ENCODE data around the gene TENM4.
A peak's percentile ranks its signal among the peaks of the same experiment; 100 is the strongest.

The TENM4 gene

GRCh38 chr11:79447038-79447786 is 6.4 kb upstream of the TENM4 start:
- H3K4me3 ChIP-seq (ENCODE audit: low read depth, low read length): no peak overlapping the region
- ChIA-PET POLR2A (no interaction called here), CTCF (interaction anchor here (1.1 to 2.0 kb wide), 2 partner anchors 8 to 47 kb away, joined by 3 to 5 read pairs; no protein-coding TSS in a partner anchor)
- TF ChIP-seq, protein P1, sequence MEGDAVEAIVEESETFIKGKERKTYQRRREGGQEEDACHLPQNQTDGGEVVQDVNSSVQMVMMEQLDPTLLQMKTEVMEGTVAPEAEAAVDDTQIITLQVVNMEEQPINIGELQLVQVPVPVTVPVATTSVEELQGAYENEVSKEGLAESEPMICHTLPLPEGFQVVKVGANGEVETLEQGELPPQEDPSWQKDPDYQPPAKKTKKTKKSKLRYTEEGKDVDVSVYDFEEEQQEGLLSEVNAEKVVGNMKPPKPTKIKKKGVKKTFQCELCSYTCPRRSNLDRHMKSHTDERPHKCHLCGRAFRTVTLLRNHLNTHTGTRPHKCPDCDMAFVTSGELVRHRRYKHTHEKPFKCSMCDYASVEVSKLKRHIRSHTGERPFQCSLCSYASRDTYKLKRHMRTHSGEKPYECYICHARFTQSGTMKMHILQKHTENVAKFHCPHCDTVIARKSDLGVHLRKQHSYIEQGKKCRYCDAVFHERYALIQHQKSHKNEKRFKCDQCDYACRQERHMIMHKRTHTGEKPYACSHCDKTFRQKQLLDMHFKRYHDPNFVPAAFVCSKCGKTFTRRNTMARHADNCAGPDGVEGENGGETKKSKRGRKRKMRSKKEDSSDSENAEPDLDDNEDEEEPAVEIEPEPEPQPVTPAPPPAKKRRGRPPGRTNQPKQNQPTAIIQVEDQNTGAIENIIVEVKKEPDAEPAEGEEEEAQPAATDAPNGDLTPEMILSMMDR (IDR thresholded peaks at IDR 0.05; ENCODE audit: insufficient read depth, low read length, missing control alignments): no peak
- DNase-seq (ENCODE audit: low read depth, low spot score): no peak

DNA sequence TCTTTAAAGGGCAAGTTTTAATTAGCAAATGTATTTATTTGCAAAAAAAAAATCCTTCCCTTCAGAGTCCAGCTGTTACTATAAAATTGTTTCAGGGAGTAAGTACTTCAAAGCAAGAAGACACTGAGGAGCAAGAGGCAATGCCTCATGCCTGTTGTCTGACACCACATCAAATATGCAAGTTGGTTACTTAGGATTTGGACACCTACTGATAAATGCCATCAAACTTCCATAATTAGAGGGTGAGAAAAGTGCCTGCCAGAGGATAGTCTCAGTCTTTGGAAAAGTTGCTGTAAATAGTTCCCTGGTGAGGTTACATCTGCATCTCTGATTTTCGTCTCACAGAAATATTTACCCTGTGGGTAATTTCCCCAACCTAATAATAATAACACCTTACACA is 4.1 kb upstream of the TENM4 start:
- no peak for DNase-seq (ENCODE audit: low read depth, low spot score)
- CTCF ChIA-PET: interaction anchor here (0.7 to 2.1 kb wide), 4 partner anchors 15 to 48 kb away, joined by 3 to 6 read pairs (median 5); no protein-coding TSS in a partner anchor
- no peak overlapping the region for H3K4me3 ChIP-seq (ENCODE audit: low read depth, low read length)
- POLR2A ChIA-PET: no interaction called here
- TF ChIP-seq, protein P1 (IDR thresholded peaks at IDR 0.05; ENCODE audit: insufficient read depth, low read length, missing control alignments): no peak

- no peak for DNase-seq (ENCODE audit: low read depth, low spot score)
- H3K4me3 ChIP-seq (ENCODE audit: low read depth, low read length): peak overlapping the region; percentile 70
- CTCF ChIA-PET: interaction anchor here (0.7 to 2.5 kb wide), 15 partner anchors 9 to 358 kb away, joined by 3 to 20 read pairs (median 5); no protein-coding TSS in a partner anchor
These were observed 638 bp upstream of the TENM4 start for GRCh38 chr11:79441461-79441875.

DNA sequence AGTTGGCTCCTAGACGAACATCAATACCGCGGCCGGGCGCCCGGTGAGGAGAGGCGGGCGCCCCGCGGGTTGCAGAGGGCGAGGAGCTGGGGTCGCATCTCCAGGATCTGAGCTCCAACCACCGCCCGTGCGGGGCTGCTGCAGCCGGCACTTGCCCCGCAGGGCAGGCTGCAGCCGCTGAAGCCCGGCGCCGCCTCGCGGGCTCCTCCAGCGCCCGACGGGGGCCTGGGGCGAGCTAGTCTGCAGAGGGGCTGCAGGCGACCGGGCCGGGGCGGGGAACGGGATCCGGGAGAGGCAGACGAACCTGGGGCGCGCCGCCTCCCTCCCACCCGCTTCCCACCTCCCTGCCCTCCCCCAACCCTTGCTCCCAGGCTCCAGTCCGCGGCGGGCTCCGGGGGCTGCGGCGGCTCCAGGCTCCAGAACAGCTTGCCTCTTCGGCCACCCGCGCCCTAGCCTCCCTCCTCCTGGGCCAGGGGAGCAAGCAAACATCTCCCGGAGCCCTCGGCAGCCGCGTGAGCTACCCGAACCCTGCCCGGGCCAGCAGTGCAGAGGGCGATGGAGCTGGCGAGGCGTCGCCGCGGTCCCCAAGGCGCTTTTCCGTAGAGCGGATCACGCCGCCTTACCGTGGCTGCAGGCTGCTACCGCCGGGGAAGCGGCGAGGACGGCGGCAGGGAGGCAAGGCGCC is 802 bp downstream of the TENM4 start:
- ChIA-PET POLR2A (interaction anchor here (0.9 to 2.3 kb wide), 6 partner anchors 8 to 203 kb away, joined by 3 to 15 read pairs (median 5); no protein-coding TSS in a partner anchor), CTCF (interaction anchor here (1.1 to 2.8 kb wide), 18 partner anchors 8 to 794 kb away, joined by 3 to 22 read pairs (median 6); no protein-coding TSS in a partner anchor)
- TF ChIP-seq, protein P1 (IDR thresholded peaks at IDR 0.05; ENCODE audit: insufficient read depth, low read length, missing control alignments): no peak

More at GRCh38 chr11:79441461-79441875, 638 bp upstream of the TENM4 start:
- TF ChIP-seq, protein P1 (IDR thresholded peaks at IDR 0.05; ENCODE audit: insufficient read depth, low read length, missing control alignments): no peak
- POLR2A ChIA-PET: interaction anchor here (0.6 to 2.3 kb wide), 3 partner anchors 15 to 355 kb away, joined by 3 to 15 read pairs (median 3); no protein-coding TSS in a partner anchor

DNA sequence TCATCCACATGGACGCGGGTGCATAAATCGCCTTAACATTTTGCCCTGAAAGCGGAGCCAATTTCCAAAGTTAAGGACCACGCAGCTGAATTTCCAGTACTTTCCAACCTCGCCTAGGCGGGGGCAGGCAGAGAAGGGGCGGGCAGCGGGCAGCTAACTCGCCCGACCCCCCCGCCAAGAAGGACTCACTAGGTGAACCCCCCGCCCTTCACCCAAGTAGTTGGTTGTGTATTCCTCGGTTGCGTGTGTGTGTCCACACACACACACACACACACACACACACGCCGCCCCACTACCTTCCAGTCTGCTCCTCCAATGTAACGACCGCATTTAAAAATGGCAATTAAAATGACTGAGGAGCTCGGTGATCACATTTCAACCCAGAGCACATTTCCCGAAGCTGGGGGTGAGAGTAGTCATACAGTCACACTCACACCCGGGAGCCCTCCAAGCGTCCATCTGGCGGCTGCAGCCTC is 1.4 kb downstream of the TENM4 start:
- POLR2A ChIA-PET: interaction anchor here (1.2 to 2.3 kb wide), 3 partner anchors 25 to 202 kb away, joined by 5 to 15 read pairs (median 5); no protein-coding TSS in a partner anchor

More for the DNA sequence above, 802 bp downstream of the TENM4 start:
- peak overlapping the region; percentile 70 for H3K4me3 ChIP-seq (ENCODE audit: low read depth, low read length)
- DNase-seq (ENCODE audit: low read depth, low spot score): no peak

More for the DNA sequence above, 1.4 kb downstream of the TENM4 start:
- H3K4me3 ChIP-seq (ENCODE audit: low read depth, low read length): peak overlapping the region; percentile 70
- TF ChIP-seq, protein P1 (IDR thresholded peaks at IDR 0.05; ENCODE audit: insufficient read depth, low read length, missing control alignments): no peak
- DNase-seq (ENCODE audit: low read depth, low spot score): no peak
- CTCF ChIA-PET: interaction anchor here (1.1 to 2.8 kb wide), 16 partner anchors 8 to 793 kb away, joined by 3 to 22 read pairs (median 6); no protein-coding TSS in a partner anchor
